Ureter (tissue), 1 donor: ENCODE measurements around the gene PHKA2. TPM values are rescaled to one million over a fixed set of nuclear protein-coding genes. Genes with fewer than 3 reads are reported as not detected.
A peak's percentile ranks its signal among the peaks of the same experiment; 100 is the strongest.
"Not testable (repeated sequence)": the region's sequence is repeated elsewhere in the genome, so short reads cannot be mapped to it uniquely, and the experiment has no call there.

ENCODE experiments used
- DNase-seq: peaks from one replicate; pipeline ENCODE4 v3.0.0-alpha.2; 2020; ENCODE audit warnings: low spot score
- total RNA-seq: library from RNA; stranded (reverse); gene quantifications from one replicate; pipeline ENCODE4 v1.2.4, GENCODE V29; 2023
- donor health status: DM: yes; HTN: yes; CAD: no.

PHKA2 gene, protein sequence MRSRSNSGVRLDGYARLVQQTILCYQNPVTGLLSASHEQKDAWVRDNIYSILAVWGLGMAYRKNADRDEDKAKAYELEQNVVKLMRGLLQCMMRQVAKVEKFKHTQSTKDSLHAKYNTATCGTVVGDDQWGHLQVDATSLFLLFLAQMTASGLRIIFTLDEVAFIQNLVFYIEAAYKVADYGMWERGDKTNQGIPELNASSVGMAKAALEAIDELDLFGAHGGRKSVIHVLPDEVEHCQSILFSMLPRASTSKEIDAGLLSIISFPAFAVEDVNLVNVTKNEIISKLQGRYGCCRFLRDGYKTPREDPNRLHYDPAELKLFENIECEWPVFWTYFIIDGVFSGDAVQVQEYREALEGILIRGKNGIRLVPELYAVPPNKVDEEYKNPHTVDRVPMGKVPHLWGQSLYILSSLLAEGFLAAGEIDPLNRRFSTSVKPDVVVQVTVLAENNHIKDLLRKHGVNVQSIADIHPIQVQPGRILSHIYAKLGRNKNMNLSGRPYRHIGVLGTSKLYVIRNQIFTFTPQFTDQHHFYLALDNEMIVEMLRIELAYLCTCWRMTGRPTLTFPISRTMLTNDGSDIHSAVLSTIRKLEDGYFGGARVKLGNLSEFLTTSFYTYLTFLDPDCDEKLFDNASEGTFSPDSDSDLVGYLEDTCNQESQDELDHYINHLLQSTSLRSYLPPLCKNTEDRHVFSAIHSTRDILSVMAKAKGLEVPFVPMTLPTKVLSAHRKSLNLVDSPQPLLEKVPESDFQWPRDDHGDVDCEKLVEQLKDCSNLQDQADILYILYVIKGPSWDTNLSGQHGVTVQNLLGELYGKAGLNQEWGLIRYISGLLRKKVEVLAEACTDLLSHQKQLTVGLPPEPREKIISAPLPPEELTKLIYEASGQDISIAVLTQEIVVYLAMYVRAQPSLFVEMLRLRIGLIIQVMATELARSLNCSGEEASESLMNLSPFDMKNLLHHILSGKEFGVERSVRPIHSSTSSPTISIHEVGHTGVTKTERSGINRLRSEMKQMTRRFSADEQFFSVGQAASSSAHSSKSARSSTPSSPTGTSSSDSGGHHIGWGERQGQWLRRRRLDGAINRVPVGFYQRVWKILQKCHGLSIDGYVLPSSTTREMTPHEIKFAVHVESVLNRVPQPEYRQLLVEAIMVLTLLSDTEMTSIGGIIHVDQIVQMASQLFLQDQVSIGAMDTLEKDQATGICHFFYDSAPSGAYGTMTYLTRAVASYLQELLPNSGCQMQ
- 26.3 TPM for total RNA-seq

DNA sequence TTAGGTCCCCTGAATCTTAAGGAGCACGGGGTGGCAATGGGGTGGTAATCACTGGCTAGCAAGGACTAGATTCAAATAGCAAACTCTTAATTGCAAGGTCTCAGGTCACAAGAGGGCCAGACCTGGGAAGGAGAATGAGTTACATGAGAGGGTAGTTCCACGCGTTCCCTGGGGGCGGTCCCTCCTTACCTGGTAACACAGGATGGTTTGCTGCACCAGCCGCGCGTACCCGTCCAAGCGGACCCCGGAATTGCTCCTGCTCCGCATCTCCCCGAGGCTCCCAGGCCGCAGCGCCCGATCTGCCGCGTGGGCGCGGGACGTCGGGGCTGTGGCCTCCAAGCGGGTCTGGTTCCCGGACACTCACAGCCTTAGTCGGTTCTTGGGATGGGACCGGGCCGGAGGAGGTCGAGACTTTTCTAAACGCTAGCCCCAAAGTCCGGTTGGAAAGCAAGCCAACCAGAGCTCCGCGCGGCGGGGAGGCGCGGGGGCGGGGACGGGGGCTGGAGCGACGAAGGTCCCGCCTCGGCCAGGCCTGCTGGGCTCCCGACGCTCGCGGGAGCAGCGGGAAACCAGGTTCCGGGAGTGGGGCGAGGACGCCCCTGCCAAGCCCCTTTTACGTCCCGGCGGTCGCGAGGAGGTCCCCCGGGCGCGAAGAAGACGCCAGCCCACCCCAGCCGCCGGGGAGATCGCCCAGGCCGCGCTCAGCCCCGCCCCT lies at the start of gene PHKA2:
Gene PHKA2, minus strand, starts transcription at position 449 of the 715 bp plus-strand sequence. Its CDS starts 182 bp downstream, at position 267.
- no peak for DNase-seq

DNA sequence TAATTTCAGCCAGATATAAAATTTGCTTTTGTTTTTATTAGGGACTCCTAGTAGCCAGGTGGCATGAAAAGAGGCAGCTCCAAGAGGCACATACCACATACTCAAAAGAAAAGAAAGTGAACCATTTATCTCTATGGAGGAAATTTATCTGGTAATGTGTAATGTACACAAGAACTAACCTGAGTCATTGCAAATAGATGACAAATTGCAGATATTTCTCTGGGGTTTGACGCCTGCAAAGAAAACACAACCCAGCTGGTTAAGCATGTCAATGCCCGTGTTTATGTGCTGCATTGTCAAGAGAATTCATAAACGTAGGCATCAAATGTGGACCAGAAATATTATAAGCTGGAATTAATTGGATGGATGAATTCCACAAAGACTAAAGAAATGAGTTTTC lies 46.9 kb upstream of the PHKA2 start:
- DNase-seq: no peak

GRCh38 chrX:19028560-19028959 lies 44.6 kb upstream of the PHKA2 start:
- no peak for DNase-seq

DNA sequence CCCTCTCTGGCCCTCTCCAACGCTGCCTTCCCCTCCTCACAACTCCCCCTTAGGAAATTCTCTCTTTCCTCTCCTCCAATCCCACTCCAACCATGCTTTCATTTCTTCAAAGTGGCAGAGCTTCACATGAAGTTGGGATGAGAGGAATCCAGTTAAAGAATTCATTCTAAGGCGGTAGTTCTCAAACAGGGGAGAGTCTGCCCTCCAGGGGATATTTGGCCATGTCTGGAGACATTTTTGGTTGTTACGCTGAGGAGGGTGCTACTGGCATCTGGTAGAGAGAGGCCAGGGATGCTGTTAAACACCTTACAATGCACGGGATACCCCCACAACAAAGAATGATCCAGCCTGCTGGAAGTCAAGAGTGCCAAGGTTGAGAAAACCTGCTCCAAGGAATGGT lies 40.5 kb upstream of the PHKA2 start:
- DNase-seq: no peak

- DNase-seq: no peak
Measured at GRCh38 chrX:19019996-19020395, 36.1 kb upstream of the PHKA2 start.

DNA sequence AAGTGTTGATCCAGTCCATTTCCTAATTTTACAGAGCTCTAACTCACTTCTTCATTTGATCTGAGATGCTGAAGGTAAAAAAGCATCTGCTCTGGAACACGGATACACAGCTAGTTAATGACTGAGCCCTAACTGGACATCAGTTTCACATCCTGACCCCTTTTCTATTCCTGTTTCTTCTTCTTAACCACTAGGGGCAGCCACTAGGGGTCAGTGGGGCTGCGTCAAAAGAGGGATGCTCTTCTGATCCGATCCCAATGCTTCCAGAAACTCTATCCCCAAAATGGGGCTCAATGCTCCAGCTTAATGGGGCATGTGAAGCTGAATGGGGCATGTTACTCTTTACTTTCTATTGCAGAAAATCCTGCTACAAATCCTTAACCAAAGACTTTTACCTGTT lies 33.4 kb upstream of the PHKA2 start:
- no peak for DNase-seq

- DNase-seq: not testable (repeated sequence)
Measured at GRCh38 chrX:19016614-19017013, 32.7 kb upstream of the PHKA2 start.

DNA sequence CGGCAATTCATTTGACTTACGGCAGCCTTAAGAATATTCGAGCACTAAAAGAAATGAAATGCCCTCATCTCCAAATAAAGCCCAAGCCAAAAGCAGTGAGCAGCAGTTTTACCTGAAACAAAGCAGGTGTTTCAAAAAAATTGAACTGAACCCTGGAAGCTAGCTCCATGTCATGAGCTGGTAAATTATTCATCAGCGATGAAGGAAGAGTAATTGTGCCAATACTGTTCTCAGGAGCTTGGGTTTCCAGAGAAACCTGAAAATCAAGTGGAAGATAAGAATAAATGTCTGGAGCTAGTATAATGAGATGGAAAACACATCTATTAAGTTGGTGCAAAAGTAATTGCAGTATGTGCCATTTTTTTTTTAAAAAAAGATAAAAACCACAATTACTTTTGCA lies 24.0 kb upstream of the PHKA2 start:
- DNase-seq: no peak

GRCh38 chrX:19007011-19007410 lies 23.1 kb upstream of the PHKA2 start:
- no peak for DNase-seq

DNA sequence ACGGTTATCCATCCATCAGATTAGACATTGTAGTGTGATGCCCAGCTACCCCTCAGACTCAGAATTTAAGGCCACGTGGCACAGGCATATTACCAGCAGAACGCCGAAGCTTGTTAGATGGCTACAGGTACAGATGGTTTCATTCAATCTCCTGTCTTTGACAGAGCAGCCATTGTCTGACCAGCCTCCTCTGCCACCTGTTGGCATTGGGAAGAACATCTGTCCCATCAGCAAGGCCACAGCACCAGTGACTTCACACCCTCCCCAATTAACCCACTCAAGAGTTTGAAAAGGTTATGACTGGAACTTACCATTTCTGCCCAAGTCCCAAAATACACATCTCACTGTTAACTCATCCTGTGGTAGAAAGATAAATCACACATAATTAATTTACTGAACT lies 22.0 kb upstream of the PHKA2 start:
- no peak for DNase-seq

- DNase-seq: no peak
Measured at GRCh38 chrX:19003756-19004155, 19.8 kb upstream of the PHKA2 start.

DNA sequence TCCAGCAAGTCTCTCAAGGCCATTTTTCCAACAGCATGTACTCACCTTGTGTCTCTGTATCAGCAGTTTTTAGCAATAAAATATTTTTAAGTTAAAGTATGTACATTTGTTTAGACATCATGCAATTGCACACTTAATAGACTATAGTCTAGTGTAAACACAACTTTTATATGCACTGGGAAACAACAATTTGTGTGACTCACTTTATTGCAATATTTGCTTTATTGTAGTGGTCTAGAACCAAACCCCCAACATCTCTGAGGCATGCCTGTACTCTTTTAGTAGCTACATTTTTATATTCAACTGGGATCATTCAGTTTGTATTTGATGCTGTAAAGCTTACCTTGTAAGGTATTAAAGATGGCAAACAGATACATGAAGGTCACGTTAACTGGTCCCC lies 14.7 kb upstream of the PHKA2 start:
- no peak for DNase-seq

- DNase-seq: no peak
Measured at GRCh38 chrX:18997916-18998315, 14.0 kb upstream of the PHKA2 start.

GRCh38 chrX:18996536-18996935 lies 12.6 kb upstream of the PHKA2 start:
- no peak for DNase-seq

- DNase-seq: no peak
Measured at GRCh38 chrX:18995221-18995620, 11.3 kb upstream of the PHKA2 start.

- no peak for DNase-seq
Measured at GRCh38 chrX:18994713-18995112, 10.8 kb upstream of the PHKA2 start.

- DNase-seq: no peak
Measured at GRCh38 chrX:18992829-18993228, 8.9 kb upstream of the PHKA2 start.

DNA sequence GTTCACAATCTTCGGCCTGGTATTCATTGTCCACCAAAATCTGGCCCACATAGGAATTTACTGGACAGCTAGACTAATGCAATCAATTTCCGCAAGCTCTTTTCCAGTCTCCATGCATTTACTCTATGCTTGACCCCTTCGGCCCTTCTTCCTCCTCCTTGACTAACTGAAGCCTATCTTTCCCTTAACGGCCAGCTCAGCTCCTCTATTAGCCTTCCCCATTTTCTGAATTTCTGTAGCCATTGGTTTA lies 1.2 kb upstream of the PHKA2 start:
- DNase-seq: no peak

GRCh38 chrX:18984381-18985185 lies 669 bp upstream of the PHKA2 start:
- peak; percentile 84 for DNase-seq

- no peak for DNase-seq
Measured at GRCh38 chrX:18981124-18981807, 2.6 kb downstream of the PHKA2 start.
